ENCODE measurements around the gene ST3GAL5. TPM values are rescaled to one million over a fixed set of nuclear protein-coding genes. Genes with fewer than 3 reads are reported as not detected.

The ST3GAL5 gene
- total and polyA plus RNA-seq, 2 of the 8 experiments (the other 6 are each of a cell fraction or from before 2014, with no cell fraction given): 1.9 to 4.5 TPM

- no peaks in the 10 kb centered on the region for H3K36me3 ChIP-seq (ENCODE audit: control insufficient read depth in 2 of 4, insufficient read depth in 4 of 4, low read length in 3 of 4)
- no peak overlapping the region for H2AFZ ChIP-seq (ENCODE audit: low read length)
- no peak overlapping the region for H3K23ac ChIP-seq (ENCODE audit: insufficient read length)
- no peak overlapping the region for H2AK5ac ChIP-seq (ENCODE audit: low read depth, low read length)
- no peak overlapping the region for H3K9ac ChIP-seq (replicated peaks in 1 of 4; ENCODE audit: extremely low read depth in 1 of 4, low read depth in 3 of 4, low read length in 3 of 4)
- no peaks in the 10 kb centered on the region for H3K23me2 ChIP-seq (ENCODE audit: low read depth, low read length)
- H3K4me2 ChIP-seq (ENCODE audit: insufficient read depth in 1 of 2, low read depth in 2 of 2, low read length in 2 of 2): no peak overlapping the region
- H4K91ac ChIP-seq (replicated peaks; ENCODE audit: insufficient read length, low read length): no peak overlapping the region
- no peak for FAIRE-seq
- H4K20me1 ChIP-seq (replicated peaks in 1 of 2; ENCODE audit: control insufficient read depth in 1 of 2, insufficient read depth in 2 of 2, low read length in 2 of 2): peaks cover 0 to 1% of the 10 kb centered on the region in 2 experiments
- no peak overlapping the region for H3K56ac ChIP-seq (replicated peaks; ENCODE audit: insufficient read length, low read depth, low read length)
- no peaks in the 10 kb centered on the region for H3K27me3 ChIP-seq (replicated peaks in 1 of 4; ENCODE audit: control insufficient read depth in 3 of 4, extremely low read depth in 1 of 4, insufficient read depth in 3 of 4, low read length in 3 of 4)
- H3K79me1 ChIP-seq (ENCODE audit: low read depth, low read length): no peaks in the 10 kb centered on the region
- H2BK15ac ChIP-seq (ENCODE audit: low read length): no peak overlapping the region
- no peak overlapping the region for H3K27ac ChIP-seq (ENCODE audit: low read depth, low read length)
- H4K8ac ChIP-seq (ENCODE audit: extremely low read depth, insufficient read depth, low read length): no peak overlapping the region
- ChIA-PET POLR2A (ENCODE audit: partially characterized antibody) (no interaction called here), CTCF (ENCODE audit: partially characterized antibody) (interaction anchor here (0.8 to 1.1 kb wide), 2 partner anchors 15 to 36 kb away, joined by 3 to 4 read pairs; no protein-coding TSS in a partner anchor)
- H3K18ac ChIP-seq (ENCODE audit: extremely low read depth, low read length): no peak overlapping the region
- H3K79me2 ChIP-seq (ENCODE audit: control insufficient read depth in 1 of 2, insufficient read depth in 2 of 2, low read length in 2 of 2): no peaks in the 10 kb centered on the region
- H2BK5ac ChIP-seq (ENCODE audit: low read depth, low read length): no peak overlapping the region
- no peaks in the 10 kb centered on the region for H3K9me3 ChIP-seq (ENCODE audit: insufficient read depth in 2 of 2, low read depth in 1 of 2, low read length in 1 of 2)
- no peak overlapping the region for H2BK12ac ChIP-seq (ENCODE audit: low read depth, low read length)
- H4K5ac ChIP-seq (ENCODE audit: insufficient read length, low read depth, low read length): no peak overlapping the region
- no peak overlapping the region for H3K4ac ChIP-seq (replicated peaks; ENCODE audit: insufficient read length, low read depth, low read length)
- H2BK20ac ChIP-seq (ENCODE audit: low read length): no peak overlapping the region
- WGBS, 2 experiments (ENCODE audit: extremely low coverage in 1 of 2, insufficient coverage in 1 of 2, insufficient read length in 1 of 2, insufficient replicate concordance in 2 of 2, low coverage in 1 of 2, low lambda C conversion rate in 2 of 2, missing lambda C conversion rate in 1 of 2): 87% methylated on average over 3 of the region's 3 CpGs; no CpG with 5 or more reads in 1 of the 2 experiments
- DNase-seq (ENCODE audit: low read depth in 1 of 2, low spot score in 2 of 2): no peak
- no peak overlapping the region for H2BK120ac ChIP-seq (replicated peaks; ENCODE audit: low read depth, low read length)
- H3K14ac ChIP-seq (ENCODE audit: insufficient read length): no peak overlapping the region
- no peak overlapping the region for H3K4me3 ChIP-seq (ENCODE audit: extremely low read depth in 1 of 4, insufficient read depth in 2 of 4, low read depth in 3 of 4, low read length in 4 of 4)
- TF ChIP-seq CBX5 (IDR thresholded peaks at IDR 0.05; ENCODE audit: low read depth, low read length) (no peak), MAFK (IDR thresholded peaks at IDR 0.05; ENCODE audit: low read depth, low read length) (no peak), SRF (IDR thresholded peaks at IDR 0.05; ENCODE audit: low read depth, low read length) (no peak), BCL11A (IDR thresholded peaks at IDR 0.05; ENCODE audit: low read depth in 2 of 2, low read length in 2 of 2) (no peak), EGR1 (IDR thresholded peaks at IDR 0.05; ENCODE audit: borderline replicate concordance, low read depth, low read length) (no peak), RBBP5 (IDR thresholded peaks at IDR 0.05; ENCODE audit: borderline replicate concordance, low read depth, low read length) (no peak), ASH2L (IDR thresholded peaks at IDR 0.05; ENCODE audit: low read length) (no peak)
- no peaks in the 10 kb centered on the region for H3K4me1 ChIP-seq (replicated peaks in 1 of 4; ENCODE audit: control insufficient read depth in 3 of 4, insufficient read depth in 4 of 4, low read length in 3 of 4)
These were observed 20.2 kb upstream of the ST3GAL5 start for GRCh38 chr2:85909005-85909404.

All from H1 (cell line).